Measurements from ENCODE around the gene BCDIN3D. TPM values are rescaled to one million over a fixed set of nuclear protein-coding genes. Genes with fewer than 3 reads are reported as not detected.

Gene BCDIN3D
- total and polyA plus RNA-seq, 9 of the 15 experiments (the other 6 are each of a cell fraction or from before 2014, with no cell fraction given), result 3.7 to 6.9 (median 5.6) TPM

DNA sequence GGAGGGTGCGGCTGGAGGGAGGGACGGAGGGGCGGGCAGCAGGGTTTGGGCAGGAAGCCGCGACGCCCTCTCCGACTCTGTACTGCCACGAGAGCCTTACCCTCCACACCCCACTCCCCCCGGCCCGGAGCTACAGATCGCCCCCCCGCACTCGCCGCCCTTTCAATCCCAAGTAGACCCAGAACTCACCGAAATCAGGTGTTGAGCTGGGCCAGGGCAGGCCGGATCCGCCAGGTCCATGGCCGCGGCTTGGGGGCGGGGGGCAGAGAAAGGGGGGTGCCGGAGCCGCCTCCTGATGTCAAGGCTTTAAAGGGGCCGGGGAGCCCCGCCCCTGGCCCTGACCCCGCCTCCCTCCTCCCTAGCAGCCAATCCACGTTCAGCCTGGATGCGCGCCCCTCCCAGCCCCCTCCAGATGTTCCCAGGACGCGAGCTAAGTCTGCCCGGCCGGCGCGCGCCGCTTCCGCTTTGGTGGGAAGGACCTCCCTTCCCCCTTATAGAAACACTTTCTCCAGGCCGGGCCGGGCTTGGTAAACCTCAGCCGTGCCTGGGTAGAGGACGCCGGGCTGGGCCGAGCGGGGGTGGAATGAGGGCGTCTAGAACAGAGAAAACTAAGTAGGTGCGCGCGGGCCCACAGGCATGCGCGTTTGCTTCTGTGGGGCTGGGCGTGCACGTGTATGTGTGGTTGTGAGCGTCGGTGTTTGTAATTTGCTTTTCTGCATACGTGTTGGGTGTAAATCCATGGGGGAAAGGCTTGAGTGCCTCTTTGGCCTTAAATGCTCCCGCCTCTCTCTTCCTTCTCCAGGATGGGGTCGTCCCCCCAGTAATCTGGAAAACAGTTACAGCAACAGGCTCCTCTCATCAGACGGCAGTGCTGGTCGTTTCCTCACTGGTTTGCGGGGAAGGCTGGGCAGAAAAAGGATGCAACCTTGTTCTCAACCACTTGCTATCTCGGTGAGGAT lies 14.5 kb downstream of the BCDIN3D start, which contains the start of gene NCKAP5L (continued):
- TF ChIP-seq, protein P1, sequence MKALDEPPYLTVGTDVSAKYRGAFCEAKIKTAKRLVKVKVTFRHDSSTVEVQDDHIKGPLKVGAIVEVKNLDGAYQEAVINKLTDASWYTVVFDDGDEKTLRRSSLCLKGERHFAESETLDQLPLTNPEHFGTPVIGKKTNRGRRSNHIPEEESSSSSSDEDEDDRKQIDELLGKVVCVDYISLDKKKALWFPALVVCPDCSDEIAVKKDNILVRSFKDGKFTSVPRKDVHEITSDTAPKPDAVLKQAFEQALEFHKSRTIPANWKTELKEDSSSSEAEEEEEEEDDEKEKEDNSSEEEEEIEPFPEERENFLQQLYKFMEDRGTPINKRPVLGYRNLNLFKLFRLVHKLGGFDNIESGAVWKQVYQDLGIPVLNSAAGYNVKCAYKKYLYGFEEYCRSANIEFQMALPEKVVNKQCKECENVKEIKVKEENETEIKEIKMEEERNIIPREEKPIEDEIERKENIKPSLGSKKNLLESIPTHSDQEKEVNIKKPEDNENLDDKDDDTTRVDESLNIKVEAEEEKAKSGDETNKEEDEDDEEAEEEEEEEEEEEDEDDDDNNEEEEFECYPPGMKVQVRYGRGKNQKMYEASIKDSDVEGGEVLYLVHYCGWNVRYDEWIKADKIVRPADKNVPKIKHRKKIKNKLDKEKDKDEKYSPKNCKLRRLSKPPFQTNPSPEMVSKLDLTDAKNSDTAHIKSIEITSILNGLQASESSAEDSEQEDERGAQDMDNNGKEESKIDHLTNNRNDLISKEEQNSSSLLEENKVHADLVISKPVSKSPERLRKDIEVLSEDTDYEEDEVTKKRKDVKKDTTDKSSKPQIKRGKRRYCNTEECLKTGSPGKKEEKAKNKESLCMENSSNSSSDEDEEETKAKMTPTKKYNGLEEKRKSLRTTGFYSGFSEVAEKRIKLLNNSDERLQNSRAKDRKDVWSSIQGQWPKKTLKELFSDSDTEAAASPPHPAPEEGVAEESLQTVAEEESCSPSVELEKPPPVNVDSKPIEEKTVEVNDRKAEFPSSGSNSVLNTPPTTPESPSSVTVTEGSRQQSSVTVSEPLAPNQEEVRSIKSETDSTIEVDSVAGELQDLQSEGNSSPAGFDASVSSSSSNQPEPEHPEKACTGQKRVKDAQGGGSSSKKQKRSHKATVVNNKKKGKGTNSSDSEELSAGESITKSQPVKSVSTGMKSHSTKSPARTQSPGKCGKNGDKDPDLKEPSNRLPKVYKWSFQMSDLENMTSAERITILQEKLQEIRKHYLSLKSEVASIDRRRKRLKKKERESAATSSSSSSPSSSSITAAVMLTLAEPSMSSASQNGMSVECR (CRISPR knock-in tag; IDR thresholded peaks at IDR 0.05), result peak; percentile 71
- TF ChIP-seq FIP1L1 (IDR thresholded peaks at IDR 0.05; ENCODE audit: low read depth, low read length, poor library complexity, severe bottlenecking), result no peak
- TF ChIP-seq SETDB1 (IDR thresholded peaks at IDR 0.05; ENCODE audit: low read length), result no peak
- no peak for TF ChIP-seq ZBTB8A (IDR thresholded peaks at IDR 0.05; ENCODE audit: partially characterized antibody)
- TF ChIP-seq NBN (IDR thresholded peaks at IDR 0.05; ENCODE audit: low read depth), result 0 out of 2 replicates have a peak, but pooled peaks have one; percentile 50
- no peak for TF ChIP-seq NR4A1 (CRISPR knock-in tag; IDR thresholded peaks at IDR 0.05)
- no peak for TF ChIP-seq NR4A1 (tag; IDR thresholded peaks at IDR 0.05)
- TF ChIP-seq CBFB (CRISPR knock-in tag; IDR thresholded peaks at IDR 0.05), result no peak
- TF ChIP-seq BACH1 (tag; IDR thresholded peaks at IDR 0.05), result no peak
- no peak for TF ChIP-seq ZKSCAN3 (CRISPR knock-in tag; IDR thresholded peaks at IDR 0.05)
- peak in 1 of 2 experiments; percentile 71; a peak in 2 of 4 replicates for TF ChIP-seq FOXK2 (conservative IDR thresholded peaks at IDR 0.05 in 1 of 2, IDR thresholded peaks at IDR 0.05 in 1 of 2; ENCODE audit: low read depth in 2 of 2)
- TF ChIP-seq ZFPM2 (CRISPR knock-in tag; IDR thresholded peaks at IDR 0.05), result no peak
- no peak for TF ChIP-seq CBFA2T2 (conservative IDR thresholded peaks at IDR 0.05)
- TF ChIP-seq ZNF561 (CRISPR knock-in tag; conservative IDR thresholded peaks at IDR 0.05), result no peak
- TF ChIP-seq, protein P2, sequence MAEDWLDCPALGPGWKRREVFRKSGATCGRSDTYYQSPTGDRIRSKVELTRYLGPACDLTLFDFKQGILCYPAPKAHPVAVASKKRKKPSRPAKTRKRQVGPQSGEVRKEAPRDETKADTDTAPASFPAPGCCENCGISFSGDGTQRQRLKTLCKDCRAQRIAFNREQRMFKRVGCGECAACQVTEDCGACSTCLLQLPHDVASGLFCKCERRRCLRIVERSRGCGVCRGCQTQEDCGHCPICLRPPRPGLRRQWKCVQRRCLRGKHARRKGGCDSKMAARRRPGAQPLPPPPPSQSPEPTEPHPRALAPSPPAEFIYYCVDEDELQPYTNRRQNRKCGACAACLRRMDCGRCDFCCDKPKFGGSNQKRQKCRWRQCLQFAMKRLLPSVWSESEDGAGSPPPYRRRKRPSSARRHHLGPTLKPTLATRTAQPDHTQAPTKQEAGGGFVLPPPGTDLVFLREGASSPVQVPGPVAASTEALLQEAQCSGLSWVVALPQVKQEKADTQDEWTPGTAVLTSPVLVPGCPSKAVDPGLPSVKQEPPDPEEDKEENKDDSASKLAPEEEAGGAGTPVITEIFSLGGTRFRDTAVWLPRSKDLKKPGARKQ (CRISPR knock-in tag; IDR thresholded peaks at IDR 0.05), result no peak
- TF ChIP-seq PTRF (tag; IDR thresholded peaks at IDR 0.05), result no peak
- no peak for TF ChIP-seq ZSCAN29 (IDR thresholded peaks at IDR 0.05)
- TF ChIP-seq, protein P3, sequence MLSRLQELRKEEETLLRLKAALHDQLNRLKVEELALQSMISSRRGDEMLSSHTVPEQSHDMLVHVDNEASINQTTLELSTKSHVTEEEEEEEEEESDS (CRISPR knock-in tag; IDR thresholded peaks at IDR 0.05), result no peak
- TF ChIP-seq ZNF316 (IDR thresholded peaks at IDR 0.05), result no peak
- TF ChIP-seq ZZZ3 (IDR thresholded peaks at IDR 0.05), result no peak
- TF ChIP-seq EWSR1 (IDR thresholded peaks at IDR 0.05; ENCODE audit: borderline replicate concordance, low read depth, partially characterized antibody), result no peak
- TF ChIP-seq HMGN3 (IDR thresholded peaks at IDR 0.05; ENCODE audit: borderline replicate concordance, extremely low read depth, insufficient read length, low read depth, low read length), result no peak
- TF ChIP-seq MCM2 (IDR thresholded peaks at IDR 0.05; ENCODE audit: low read depth), result no peak
